IMR-90 (cell line): ENCODE measurements around the gene MDM1. TPM values are rescaled to one million over a fixed set of nuclear protein-coding genes. Genes with fewer than 3 reads are reported as not detected.

ENCODE experiments used
- ATAC-seq: fragments of 200-7000 bp; cut with Tn5 transposase; 2 replicates; pipeline ENCODE4 v1.9.1; 2020; ENCODE audit warnings: low read depth, mild to moderate bottlenecking, moderate library complexity
- BruUV-seq: library from RNA; stranded (reverse); fragments of 400-500 nt; replicated peaks from 2 replicates; lab custom pipeline; 2021; lab: Mats Ljungman, UMichigan
- CTCF ChIA-PET: fragments of 300-600 bp; formaldehyde crosslinking; extraction: SDS; loops from one replicate; lab custom pipeline; 2021; ENCODE audit warnings: antibody characterized with exemption; lab: Yijun Ruan, JAX
- POLR2A ChIA-PET: fragments of 300-600 bp; sonication (Branson Sonifier 250); formaldehyde crosslinking; loops from one replicate; lab custom pipeline; 2022; ENCODE audit warnings: antibody characterized with exemption; ENCODE audit not compliant: unreplicated experiment; lab: Charles Lee
- DNase-seq: peaks from one replicate; pipeline ENCODE4 v3.0.0; 2013
- H2AFZ ChIP-seq: replicated peaks from 2 replicates; pipeline ENCODE3; 2013; ENCODE audit warnings: low read length, mild to moderate bottlenecking; ENCODE audit not compliant: poor library complexity
- H2AK5ac ChIP-seq: 2 replicates; pipeline ENCODE4 v1.6.1; 2013; ENCODE audit warnings: low read depth, low read length, inconsistent platforms
- H2AK9ac ChIP-seq: replicated peaks from 2 replicates; pipeline ENCODE3; 2013; ENCODE audit warnings: mild to moderate bottlenecking, low read depth, low read length, moderate library complexity; ENCODE audit not compliant: poor library complexity
- H2BK120ac ChIP-seq: 2 replicates; pipeline ENCODE4 v1.6.1; 2013; ENCODE audit warnings: low read depth, low read length, inconsistent platforms
- H2BK15ac ChIP-seq: 3 replicates; pipeline ENCODE4 v1.6.1; 2013; ENCODE audit warnings: low read depth, low read length, inconsistent platforms
- H2BK20ac ChIP-seq: 2 replicates; pipeline ENCODE4 v1.6.1; 2013; ENCODE audit warnings: low read depth, mild to moderate bottlenecking, inconsistent platforms, low read length, moderate library complexity
- H2BK5ac ChIP-seq: 2 replicates; pipeline ENCODE4 v1.6.1; 2013; ENCODE audit warnings: mild to moderate bottlenecking, low read depth, low read length, inconsistent platforms; ENCODE audit not compliant: poor library complexity, severe bottlenecking
- H3K14ac ChIP-seq: replicated peaks from 2 replicates; pipeline ENCODE4 v1.6.1; 2013; ENCODE audit warnings: low read depth, low read length, inconsistent platforms
- H3K18ac ChIP-seq: 2 replicates; pipeline ENCODE4 v1.6.1; 2013; ENCODE audit warnings: low read depth, low read length, control low read depth
- H3K23ac ChIP-seq: 2 replicates; pipeline ENCODE4 v1.6.1; 2013; ENCODE audit warnings: low read depth, low read length, inconsistent platforms
- H3K27ac ChIP-seq: 2 replicates; pipeline ENCODE4 v1.5.1; 2013; ENCODE audit warnings: mild to moderate bottlenecking, control low read depth, low read length; ENCODE audit not compliant: insufficient read depth
- H3K27me3 ChIP-seq: 2 replicates; pipeline ENCODE4 v1.6.1; 2013; ENCODE audit warnings: low read length; ENCODE audit not compliant: control insufficient read depth, insufficient read depth
- H3K36me3 ChIP-seq: 2 replicates; pipeline ENCODE4 v1.6.1; 2013; ENCODE audit warnings: low read length, mixed read lengths; ENCODE audit not compliant: control insufficient read depth, insufficient read depth
- H3K4ac ChIP-seq: 2 replicates; pipeline ENCODE4 v1.6.1; 2013; ENCODE audit warnings: low read depth, low read length, inconsistent platforms
- H3K4me1 ChIP-seq: 2 replicates; pipeline ENCODE4 v1.6.1; 2013; ENCODE audit warnings: low read length, mixed read lengths; ENCODE audit not compliant: control insufficient read depth, insufficient read depth
- H3K4me2 ChIP-seq: 2 replicates; pipeline ENCODE4 v1.6.1; 2013; ENCODE audit warnings: low read depth, mild to moderate bottlenecking, control low read depth, low read length, moderate library complexity
- H3K4me3 ChIP-seq: 2 replicates; pipeline ENCODE4 v1.5.1; 2013; ENCODE audit warnings: low read depth, mild to moderate bottlenecking, control low read depth, low read length, moderate library complexity; ENCODE audit not compliant: insufficient read depth
- H3K56ac ChIP-seq: 2 replicates; pipeline ENCODE4 v1.6.1; 2013; ENCODE audit warnings: low read length, inconsistent platforms; ENCODE audit not compliant: insufficient read depth; ENCODE audit errors: extremely low read depth
- H3K79me1 ChIP-seq, 2 experiments: 2 replicates each; pipeline ENCODE4 v1.6.1; 2013; ENCODE audit warnings: low read length in 2 of 2, inconsistent platforms in 1 of 2, low read depth in 1 of 2
- H3K9ac ChIP-seq: 2 replicates; pipeline ENCODE4 v1.6.1; 2013; ENCODE audit warnings: low read depth, low read length, control low read depth
- H3K9me1 ChIP-seq: 2 replicates; pipeline ENCODE4 v1.6.1; 2013; ENCODE audit warnings: low read length, inconsistent platforms; ENCODE audit not compliant: insufficient read depth
- H3K9me3 ChIP-seq: 2 replicates; pipeline ENCODE4 v1.6.1; 2013; ENCODE audit warnings: low read length; ENCODE audit not compliant: control insufficient read depth, insufficient read depth
- H4K20me1 ChIP-seq: 2 replicates; pipeline ENCODE4 v1.6.1; 2013; ENCODE audit warnings: low read length, inconsistent platforms; ENCODE audit not compliant: insufficient read depth
- H4K5ac ChIP-seq: 2 replicates; pipeline ENCODE4 v1.6.1; 2013; ENCODE audit warnings: mild to moderate bottlenecking, low read depth, low read length, control low read depth
- H4K8ac ChIP-seq, 2 experiments: 2 replicates each; pipeline ENCODE4 v1.6.1; 2013; ENCODE audit warnings: low read depth in 2 of 2, low read length in 2 of 2, control low read depth in 1 of 2, inconsistent platforms in 1 of 2
- H4K91ac ChIP-seq: 2 replicates; pipeline ENCODE4 v1.6.1; 2013; ENCODE audit warnings: low read depth, low read length, inconsistent platforms; ENCODE audit not compliant: insufficient read depth
- CEBPB ChIP-seq: IDR thresholded peaks from 2 replicates; pipeline ENCODE4 v1.6.1; 2012; ENCODE audit warnings: low read depth, low read length, improper control_type of control experiment
- CTCF ChIP-seq: conservative IDR thresholded peaks from 2 replicates; pipeline ENCODE4 v1.5.1; 2012; ENCODE audit warnings: mild to moderate bottlenecking, low read depth, low read length, improper control_type of control experiment
- ELK1 ChIP-seq: fragments of 150-350 bp; IDR thresholded peaks from 2 replicates; pipeline ENCODE4 v1.6.1; 2016; ENCODE audit warnings: low read depth, mild to moderate bottlenecking, low read length, moderate library complexity, borderline replicate concordance
- FOS ChIP-seq: fragments of 150-350 bp; IDR thresholded peaks from 2 replicates; pipeline ENCODE4 v1.6.1; 2016; ENCODE audit warnings: low read depth, low read length
- NFE2L2 ChIP-seq: fragments of 150-350 bp; IDR thresholded peaks from 2 replicates; pipeline ENCODE4 v1.6.1; 2016; ENCODE audit warnings: low read depth, mild to moderate bottlenecking, low read length
- POLR2A ChIP-seq: IDR thresholded peaks from 2 replicates; pipeline ENCODE4 v1.6.1; 2012; ENCODE audit warnings: mild to moderate bottlenecking, low read depth, low read length
- RAD21 ChIP-seq: IDR thresholded peaks from 2 replicates; pipeline ENCODE4 v1.6.1; 2012; ENCODE audit warnings: low read length, improper control_type of control experiment
- SMC3 ChIP-seq: fragments of 150-350 bp; IDR thresholded peaks from 2 replicates; pipeline ENCODE4 v1.6.1; 2016; ENCODE audit warnings: low read depth, mild to moderate bottlenecking, antibody characterized with exemption, low read length, moderate library complexity
- dilution Hi-C: fragments of 300-500 bp; cut with HindIII; formaldehyde crosslinking; loops from one replicate; pipeline ENCODE4 v1.14.3; 2018; ENCODE audit warnings: low sequenced_read_pairs; ENCODE audit not compliant: unreplicated experiment
- in situ Hi-C: fragments of 300-500 bp; cut with MboI; formaldehyde crosslinking; loops from 3 replicates; pipeline ENCODE4 v1.14.3; 2019; ENCODE audit warnings: low sequenced_read_pairs, inconsistent platforms, mixed read lengths
- intact Hi-C: fragments of 100-400 bp; cut with micrococcal nuclease; formaldehyde crosslinking; loops from 2 replicates; pipeline ENCODE4 v1.10.0; 2022
- polyA plus RNA-seq, 3 experiments: library from polyadenylated mRNA; depleted of rRNA; stranded (reverse); fragments of >200 nt; gene quantifications; 2 replicates each; pipeline ENCODE4 v1.2.3, GENCODE V29; 2012; ENCODE audit warnings: low replicate concordance in 1 of 3
- total RNA-seq: library from RNA; depleted of rRNA; stranded (reverse); fragments of >200 nt; gene quantifications from 2 replicates; pipeline ENCODE4 v1.2.3, GENCODE V29; 2012

Gene MDM1
- total and polyA plus RNA-seq, 2 of the 4 experiments (the other 2 are of a cell fraction), result 5.6 to 5.7 TPM

DNA sequence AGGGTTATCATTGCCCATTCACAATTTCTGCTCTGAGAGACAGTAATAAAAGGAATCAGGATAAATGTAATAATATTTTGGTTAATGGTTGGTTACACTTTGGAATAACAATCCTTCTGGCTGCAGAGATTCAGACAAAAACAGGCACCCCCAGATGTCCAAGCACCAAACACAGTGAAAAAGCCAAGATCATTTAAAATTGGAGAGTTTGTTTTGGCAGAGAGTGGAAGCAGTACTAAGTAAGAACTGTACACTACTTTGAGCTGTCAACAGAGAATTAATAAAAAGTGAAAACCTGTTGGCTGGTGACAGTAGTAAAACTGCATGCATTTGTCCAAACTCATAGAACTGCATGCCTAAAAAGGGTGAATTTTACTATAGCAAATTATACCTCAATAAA is 63.2 kb downstream of the MDM1 start:
- no peak overlapping the region for H3K18ac ChIP-seq
- H2AK5ac ChIP-seq, result no peak overlapping the region
- no peak overlapping the region for H3K4ac ChIP-seq
- no peak overlapping the region for H3K23ac ChIP-seq
- no peak for TF ChIP-seq CEBPB
- no peak for TF ChIP-seq SMC3
- no peak for TF ChIP-seq RAD21
- no peak for TF ChIP-seq ELK1
- no peak for TF ChIP-seq NFE2L2
- TF ChIP-seq FOS, result no peak
- no peak for TF ChIP-seq CTCF
- TF ChIP-seq POLR2A, result no peak
- H3K9ac ChIP-seq, result no peak overlapping the region
- intact Hi-C loops, result no loop called here
- H4K8ac ChIP-seq, result no peak overlapping the region; a peak in 1 of 4 replicates
- no peak overlapping the region for H2AK9ac ChIP-seq
- no peak for ATAC-seq
- no TSS peak for BruUV-seq
- ChIA-PET CTCF (no interaction called here), POLR2A (no interaction called here)
- no peak overlapping the region for H4K91ac ChIP-seq
- no peak overlapping the region for H3K4me3 ChIP-seq
- no peak overlapping the region for H2BK20ac ChIP-seq
- no peak overlapping the region for H2AFZ ChIP-seq
- H2BK120ac ChIP-seq, result peak overlapping the region; percentile 56; the same call in 1 of the 2 replicates
- dilution Hi-C loops, result no loop called here
- no peak for DNase-seq
- no peaks in the 10 kb centered on the region for H3K36me3 ChIP-seq
- H3K27ac ChIP-seq, result no peak overlapping the region
- 0 out of 3 replicates have a peak overlapping the region, but pooled peaks have one; percentile 27 for H2BK15ac ChIP-seq
- peaks cover 12% of the 10 kb centered on the region for H3K4me1 ChIP-seq
- no peak overlapping the region for H3K56ac ChIP-seq
- in situ Hi-C loops, result no loop called here
- H3K4me2 ChIP-seq, result no peak overlapping the region
- H3K14ac ChIP-seq, result no peak overlapping the region
- H3K79me1 ChIP-seq, result no peaks in the 10 kb centered on the region
- no peaks in the 10 kb centered on the region for H4K20me1 ChIP-seq
- no peaks in the 10 kb centered on the region for H3K9me1 ChIP-seq
- no peak overlapping the region for H4K5ac ChIP-seq
- H3K27me3 ChIP-seq, result no peaks in the 10 kb centered on the region
- no peak overlapping the region for H2BK5ac ChIP-seq
- no peaks in the 10 kb centered on the region for H3K9me3 ChIP-seq
